ENCODE data around the gene ZFHX3.

The ZFHX3 gene

GRCh38 chr16:72860726-72861562, 187.0 kb downstream of the ZFHX3 start:
- H3K27ac ChIP-seq, result no peak overlapping the region
- TF ChIP-seq ZFX (IDR thresholded peaks at IDR 0.05) (no peak), CTCF (conservative IDR thresholded peaks at IDR 0.05) (no peak)

- no peak overlapping the region for H3K27ac ChIP-seq
- TF ChIP-seq CTCF (conservative IDR thresholded peaks at IDR 0.05) (no peak), ZFX (IDR thresholded peaks at IDR 0.05) (no peak)
Measured at GRCh38 chr16:72859581-72859980, 188.3 kb downstream of the ZFHX3 start.

- TF ChIP-seq ZFX (IDR thresholded peaks at IDR 0.05) (no peak), CTCF (conservative IDR thresholded peaks at IDR 0.05) (no peak)
Measured at GRCh38 chr16:72858665-72859493, 189.0 kb downstream of the ZFHX3 start.

GRCh38 chr16:72857834-72858664, 189.9 kb downstream of the ZFHX3 start:
- TF ChIP-seq ZFX (IDR thresholded peaks at IDR 0.05), result no peak
- TF ChIP-seq CTCF (conservative IDR thresholded peaks at IDR 0.05), result no peak
- no peak overlapping the region for H3K27ac ChIP-seq

More at GRCh38 chr16:72858665-72859493, 189.0 kb downstream of the ZFHX3 start:
- no peak overlapping the region for H3K27ac ChIP-seq

- H3K27ac ChIP-seq, result no peak overlapping the region
- TF ChIP-seq CTCF (conservative IDR thresholded peaks at IDR 0.05) (peak; percentile 48), ZFX (IDR thresholded peaks at IDR 0.05) (no peak)
Measured at GRCh38 chr16:72856797-72857196, 191.1 kb downstream of the ZFHX3 start.

GRCh38 chr16:72854267-72854959, 193.5 kb downstream of the ZFHX3 start:
- no peak overlapping the region for H3K27ac ChIP-seq
- no peak for TF ChIP-seq CTCF (conservative IDR thresholded peaks at IDR 0.05)
- TF ChIP-seq ZFX (IDR thresholded peaks at IDR 0.05), result no peak

Data from C4-2B (cell line).